GM12873 (cell line): ENCODE results near the gene TRIM39.

Source experiments
- CTCF ChIP-seq: IDR thresholded peaks from 2 replicates; pipeline ENCODE4 v1.5.1; 2012; ENCODE audit warnings: low read depth, mild to moderate bottlenecking, moderate library complexity, low read length, control low read depth; ENCODE audit not compliant: insufficient read depth; ENCODE audit errors: missing control alignments

Gene TRIM39

GRCh38 chr6:30344868-30345671 is 18.3 kb downstream of the TRIM39 start, which contains the start of gene RPP21:
Gene RPP21 (plus strand): TSS chr6:30345156. CDS start chr6:30345172, 16 bp downstream.
- TF ChIP-seq CTCF, result no peak

DNA sequence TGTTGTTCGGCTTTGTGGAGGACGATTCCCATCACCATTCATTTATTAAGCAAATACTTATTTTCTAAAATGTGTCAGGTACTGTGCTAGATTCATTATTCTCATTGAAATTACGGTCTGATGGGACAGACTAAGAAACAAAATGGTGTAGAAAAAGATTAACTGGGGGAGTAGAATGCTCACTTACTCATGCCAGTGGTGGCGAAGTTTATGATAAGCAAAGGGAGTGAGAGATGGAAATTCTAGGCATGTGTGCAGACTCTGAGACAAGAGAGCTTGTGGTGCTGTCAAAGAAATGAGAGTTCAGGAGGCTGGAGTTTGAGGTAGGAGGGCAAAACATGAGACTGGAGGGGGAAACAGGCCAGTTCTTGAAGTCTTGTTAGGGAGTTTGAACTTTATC is 19.1 kb downstream of the TRIM39 start:
- no peak for TF ChIP-seq CTCF

GRCh38 chr6:30348957-30349356 is 22.2 kb downstream of the TRIM39 start:
- no peak for TF ChIP-seq CTCF

DNA sequence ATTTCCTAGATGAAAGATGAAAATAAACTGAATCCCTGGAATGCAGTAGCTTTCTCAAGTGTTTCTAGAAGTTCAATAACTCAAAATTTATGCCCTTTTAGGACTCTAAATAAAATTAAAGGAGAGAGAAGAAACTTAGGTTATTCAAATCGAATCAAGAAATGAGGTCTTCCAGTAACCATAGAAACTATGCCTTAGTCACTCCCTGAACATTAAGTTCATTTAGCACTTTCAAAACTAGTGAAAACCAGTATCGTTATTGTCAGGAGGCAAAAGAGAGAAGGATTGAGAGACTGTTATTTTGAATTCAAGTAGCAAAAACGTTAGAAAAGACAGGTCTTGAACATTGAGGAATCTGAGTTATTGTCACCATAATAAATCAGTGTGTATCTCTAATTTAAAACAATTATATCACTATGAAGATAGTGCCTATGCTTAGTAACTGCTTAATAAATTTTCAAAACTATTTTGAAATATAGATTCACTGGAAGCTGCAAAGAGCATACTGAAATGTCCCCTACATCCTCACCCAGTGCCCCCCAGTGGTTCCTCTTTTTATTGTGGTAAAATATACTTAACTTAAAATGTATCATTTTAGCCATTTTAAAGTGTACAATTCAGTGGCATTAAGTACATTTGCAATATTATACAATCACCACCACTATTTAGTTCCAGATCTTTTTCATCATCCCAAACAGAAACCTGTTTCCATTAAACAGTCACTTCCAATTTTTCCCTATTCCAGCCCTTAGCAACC is 22.9 kb downstream of the TRIM39 start:
- peak; percentile 26 for TF ChIP-seq CTCF

GRCh38 chr6:30350524-30350923 is 23.8 kb downstream of the TRIM39 start:
- no peak for TF ChIP-seq CTCF

- TF ChIP-seq CTCF, result no peak
These were observed 25.8 kb downstream of the TRIM39 start for GRCh38 chr6:30352550-30352949.

GRCh38 chr6:30355281-30355680 is 28.6 kb downstream of the TRIM39 start:
- TF ChIP-seq CTCF, result no peak
